ENCODE data around the gene MMUT. TPM values are rescaled to one million over a fixed set of nuclear protein-coding genes. Genes with fewer than 3 reads are reported as not detected.

Gene MMUT
- total and polyA plus RNA-seq, 7 donors, result 10.5 to 23.6 (median 16.8) TPM

DNA sequence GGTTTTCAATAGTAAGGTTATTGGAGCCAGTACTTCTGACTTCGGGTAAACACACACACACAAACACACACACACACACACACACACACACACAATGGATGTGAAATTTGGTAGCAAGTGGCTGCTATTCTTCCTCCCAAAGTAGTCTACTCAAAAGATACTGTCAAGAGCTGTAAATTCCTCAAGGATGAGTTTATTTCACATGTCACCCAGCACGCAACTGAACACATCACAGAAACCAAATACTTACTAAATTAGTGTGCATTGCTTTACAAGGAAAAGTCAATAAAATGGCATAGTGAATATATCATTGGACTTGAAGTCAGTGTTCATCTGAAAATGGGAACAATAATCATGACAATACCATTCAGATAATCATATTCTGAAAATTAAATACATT is 32.9 kb downstream of the MMUT start:
- Histone ChIP-seq H3K36me3 (peaks cover 6 to 70% (median 23%) of the 10 kb centered on the region in 4 donors), H3K27me3 (no peaks in the 10 kb centered on the region), H3K9me3 (no peaks in the 10 kb centered on the region), H3K4me1 (no peaks in the 10 kb centered on the region), H3K4me3 (no peak overlapping the region), H3K27ac (no peak overlapping the region)
- intact Hi-C loops (cut with DNase I), result no loop called here
- DNase-seq, result no peak
- TF ChIP-seq, protein P1, sequence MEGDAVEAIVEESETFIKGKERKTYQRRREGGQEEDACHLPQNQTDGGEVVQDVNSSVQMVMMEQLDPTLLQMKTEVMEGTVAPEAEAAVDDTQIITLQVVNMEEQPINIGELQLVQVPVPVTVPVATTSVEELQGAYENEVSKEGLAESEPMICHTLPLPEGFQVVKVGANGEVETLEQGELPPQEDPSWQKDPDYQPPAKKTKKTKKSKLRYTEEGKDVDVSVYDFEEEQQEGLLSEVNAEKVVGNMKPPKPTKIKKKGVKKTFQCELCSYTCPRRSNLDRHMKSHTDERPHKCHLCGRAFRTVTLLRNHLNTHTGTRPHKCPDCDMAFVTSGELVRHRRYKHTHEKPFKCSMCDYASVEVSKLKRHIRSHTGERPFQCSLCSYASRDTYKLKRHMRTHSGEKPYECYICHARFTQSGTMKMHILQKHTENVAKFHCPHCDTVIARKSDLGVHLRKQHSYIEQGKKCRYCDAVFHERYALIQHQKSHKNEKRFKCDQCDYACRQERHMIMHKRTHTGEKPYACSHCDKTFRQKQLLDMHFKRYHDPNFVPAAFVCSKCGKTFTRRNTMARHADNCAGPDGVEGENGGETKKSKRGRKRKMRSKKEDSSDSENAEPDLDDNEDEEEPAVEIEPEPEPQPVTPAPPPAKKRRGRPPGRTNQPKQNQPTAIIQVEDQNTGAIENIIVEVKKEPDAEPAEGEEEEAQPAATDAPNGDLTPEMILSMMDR (IDR thresholded peaks at IDR 0.05), result no peak
- WGBS, 2 donors, result 70 to 86% methylated on average over 2 of the region's 2 CpGs

DNA sequence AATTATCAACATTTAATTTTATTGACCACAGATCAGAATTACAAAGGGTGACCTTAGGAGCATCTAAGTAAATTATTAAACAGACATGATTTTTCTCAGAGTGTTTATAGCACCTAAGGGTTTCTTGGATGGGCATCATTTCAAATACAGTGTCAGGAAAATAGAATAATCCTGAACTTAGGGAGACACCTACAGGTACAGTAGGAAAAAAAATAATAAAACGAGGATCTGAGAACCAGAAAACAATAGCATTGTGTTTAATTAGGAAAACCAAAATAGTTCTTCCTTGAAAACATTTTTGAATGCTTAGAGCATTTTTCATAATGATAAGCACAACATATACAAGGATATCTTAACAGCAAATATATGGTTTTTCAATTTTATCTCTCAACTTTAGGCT is 39.2 kb downstream of the MMUT start:
- no peaks in the 10 kb centered on the region for H3K4me1 ChIP-seq
- H3K36me3 ChIP-seq, result peaks cover 0 to 12% (median 2%) of the 10 kb centered on the region in 4 donors
- no peaks in the 10 kb centered on the region for H3K9me3 ChIP-seq
- no peak for DNase-seq
- intact Hi-C loops (cut with DNase I), result no loop called here
- no peaks in the 10 kb centered on the region for H3K27me3 ChIP-seq
- WGBS, 2 donors, result 15 to 48% methylated on average over 1 of the region's 1 CpG
- no peak for TF ChIP-seq EP300 (IDR thresholded peaks at IDR 0.05)
- TF ChIP-seq POLR2A (IDR thresholded peaks at IDR 0.05), result no peak
- no peak for TF ChIP-seq POLR2AphosphoS5 (IDR thresholded peaks at IDR 0.05)
- H3K4me3 ChIP-seq, result no peak overlapping the region
- H3K27ac ChIP-seq, result no peak overlapping the region

DNA sequence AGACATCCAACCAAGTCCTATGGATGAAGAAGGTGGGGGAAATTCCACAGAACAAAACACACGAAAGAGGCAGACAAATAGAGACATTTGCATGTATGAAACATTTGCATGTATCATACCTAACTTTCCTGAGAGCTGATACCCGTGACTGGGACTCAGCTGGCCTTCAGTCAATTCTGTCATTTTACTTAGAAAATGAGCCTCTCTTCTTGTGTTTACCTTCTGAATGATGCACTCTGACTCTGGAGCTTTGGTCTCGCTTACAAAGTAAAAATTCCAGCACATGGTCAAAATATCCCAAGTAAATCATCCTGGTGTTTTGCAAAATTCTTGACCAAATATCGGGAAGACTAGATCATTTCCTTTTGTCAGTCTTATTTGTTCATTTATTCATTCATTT is 46.9 kb downstream of the MMUT start:
- no peak for TF ChIP-seq POLR2A (IDR thresholded peaks at IDR 0.05)
- TF ChIP-seq, protein P1 (IDR thresholded peaks at IDR 0.05), result no peak
- TF ChIP-seq EP300 (IDR thresholded peaks at IDR 0.05), result no peak
- no peak for TF ChIP-seq POLR2AphosphoS5 (IDR thresholded peaks at IDR 0.05)
- 78 to 82% methylated on average over 4 of the region's 4 CpGs for WGBS, 2 donors
- H3K27me3 ChIP-seq, result no peaks in the 10 kb centered on the region
- H3K9me3 ChIP-seq, result no peaks in the 10 kb centered on the region
- no peak overlapping the region for H3K27ac ChIP-seq
- no peak overlapping the region for H3K4me3 ChIP-seq
- H3K4me1 ChIP-seq, result no peaks in the 10 kb centered on the region
- intact Hi-C loops (cut with DNase I), result no loop called here
- H3K36me3 ChIP-seq, result no peaks in the 10 kb centered on the region
- no peak for DNase-seq

DNA sequence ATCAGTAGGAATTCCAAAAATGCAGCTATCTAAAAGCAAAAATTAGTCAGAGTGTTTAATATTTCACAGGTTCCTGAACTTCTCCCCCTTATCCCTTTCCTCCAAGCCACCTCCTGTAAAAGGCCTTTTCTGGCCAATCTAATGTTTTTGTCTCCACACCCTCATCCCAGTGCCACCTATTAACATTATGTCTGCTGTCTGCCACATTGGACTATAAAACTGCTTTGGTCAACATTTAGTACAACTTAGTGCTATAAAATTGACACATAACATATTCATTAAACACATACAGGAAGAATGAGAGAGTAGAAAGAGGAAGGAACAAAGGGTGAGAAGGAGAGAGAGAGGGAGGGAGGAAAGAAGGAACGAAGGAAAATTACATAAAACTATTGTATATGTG is 47.7 kb downstream of the MMUT start:
- WGBS, 2 donors, result 2 to 36% methylated on average over 1 of the region's 1 CpG
- DNase-seq, result no peak
- no peaks in the 10 kb centered on the region for H3K27me3 ChIP-seq
- TF ChIP-seq POLR2A (IDR thresholded peaks at IDR 0.05) (no peak), EP300 (IDR thresholded peaks at IDR 0.05) (no peak), POLR2AphosphoS5 (IDR thresholded peaks at IDR 0.05) (no peak)
- TF ChIP-seq, protein P1 (IDR thresholded peaks at IDR 0.05), result no peak
- no peak overlapping the region for H3K4me3 ChIP-seq
- no peaks in the 10 kb centered on the region for H3K36me3 ChIP-seq
- intact Hi-C loops (cut with DNase I), result no loop called here
- no peak overlapping the region for H3K27ac ChIP-seq
- no peaks in the 10 kb centered on the region for H3K4me1 ChIP-seq
- H3K9me3 ChIP-seq, result no peaks in the 10 kb centered on the region

DNA sequence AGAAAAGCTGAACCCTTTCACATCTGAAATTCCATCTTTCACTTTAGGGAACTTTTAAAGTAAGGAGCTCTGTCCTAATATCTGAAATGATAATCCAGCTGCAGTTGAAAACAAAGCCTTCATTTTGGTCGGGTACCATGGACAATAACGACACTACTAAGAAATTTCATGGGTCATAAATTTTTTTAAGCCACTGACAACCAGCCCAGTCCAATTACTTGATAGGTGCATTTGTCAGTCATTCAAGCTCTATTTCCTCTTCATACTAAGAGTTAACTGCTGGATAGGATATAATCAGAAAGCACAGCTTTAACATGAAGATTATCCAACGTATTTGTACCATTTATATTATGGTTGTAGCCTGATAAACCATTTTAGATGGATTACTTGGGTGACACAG is 52.5 kb downstream of the MMUT start:
- TF ChIP-seq POLR2AphosphoS5 (IDR thresholded peaks at IDR 0.05) (no peak), EP300 (IDR thresholded peaks at IDR 0.05) (no peak), POLR2A (IDR thresholded peaks at IDR 0.05) (no peak)
- TF ChIP-seq, protein P1 (IDR thresholded peaks at IDR 0.05), result no peak
- H3K9me3 ChIP-seq, result no peaks in the 10 kb centered on the region
- DNase-seq, result no peak
- no peaks in the 10 kb centered on the region for H3K4me1 ChIP-seq
- no peaks in the 10 kb centered on the region for H3K27me3 ChIP-seq
- intact Hi-C loops (cut with DNase I), result loop anchor here (5.0 kb wide), 1 partner anchor 1623 kb away; no protein-coding TSS in a partner anchor
- no peak overlapping the region for H3K4me3 ChIP-seq
- no peak overlapping the region for H3K27ac ChIP-seq
- no peaks in the 10 kb centered on the region for H3K36me3 ChIP-seq
- WGBS, 2 donors, result 27 to 59% methylated on average over 3 of the region's 3 CpGs

Measured in sigmoid colon (tissue), 7 donors.